Tibial nerve (tissue), 4 donors: ENCODE measurements around the gene AURKA. TPM values are rescaled to one million over a fixed set of nuclear protein-coding genes. Genes with fewer than 3 reads are reported as not detected.
"Not testable (repeated sequence)": the region's sequence is repeated elsewhere in the genome, so short reads cannot be mapped to it uniquely, and the experiment has no call there.

Experiments
- DNase-seq, 2 donors: peaks; one replicate each; pipeline ENCODE4 v3.0.0-alpha.2; 2019; ENCODE audit warnings: low spot score in 2 of 2
- H3K27ac ChIP-seq, 4 donors: fragments of 200-600 bp; sonication (generic) in 3 of 4; one replicate each; pipeline ENCODE4 v1.5.1; 2017 to 2019; ENCODE audit warnings: mild to moderate bottlenecking in 1 of 4
- H3K27me3 ChIP-seq, 2 donors: fragments of 200-600 bp; sonication (generic) in 1 of 2; one replicate each; pipeline versions ENCODE4 v1.5.1 to v1.6.0; 2017 to 2019
- H3K36me3 ChIP-seq, 3 donors: fragments of 200-600 bp; sonication (generic); one replicate each; pipeline ENCODE4 v1.5.1; 2018 to 2019
- H3K4me1 ChIP-seq, 4 donors: fragments of 200-600 bp; sonication (generic) in 3 of 4; one replicate each; pipeline ENCODE4 v1.5.1; 2017 to 2019
- H3K4me3 ChIP-seq, 4 donors: fragments of 200-600 bp; sonication (generic) in 3 of 4; one replicate each; pipeline ENCODE4 v1.5.1; 2017 to 2019; ENCODE audit warnings: mild to moderate bottlenecking in 1 of 4, moderate library complexity in 1 of 4
- H3K9me3 ChIP-seq, 4 donors: fragments of 200-600 bp; sonication (generic) in 3 of 4; one replicate each; pipeline ENCODE4 v1.5.1; 2017 to 2019
- EP300 ChIP-seq, 2 donors: sonication (generic); formaldehyde crosslinking; IDR thresholded peaks; one replicate each; pipeline ENCODE4 v1.6.1; 2017; ENCODE audit warnings: antibody characterized with exemption in 2 of 2, mild to moderate bottlenecking in 1 of 2
- POLR2A ChIP-seq, 2 donors: fragments of 450-650 bp; IDR thresholded peaks; one replicate each; pipeline ENCODE4 v1.6.1; 2017; ENCODE audit warnings: antibody characterized with exemption in 2 of 2, mild to moderate bottlenecking in 2 of 2, moderate library complexity in 2 of 2
- WGBS, 2 donors: methylation state at CpG; one replicate each; pipeline ENCODE4 v1.1.5; 2018; 5-methylcytosine and 5-hydroxymethylcytosine counted together
- total RNA-seq, 4 donors: library from RNA; depleted of rRNA; stranded (reverse); fragments of >200 nt; gene quantifications; one replicate each; pipeline ENCODE4 v1.1.0, GENCODE V29; 2016
- TF ChIP-seq, protein P1 (sequence below), 5 experiments: fragments of 200-600 bp in 3 of 5; fragments of 450-650 bp in 2 of 5; sonication (generic) in 3 of 5; IDR thresholded peaks; one replicate each; pipeline ENCODE4 v1.5.1; 2016 to 2019; ENCODE audit warnings: antibody characterized with exemption in 5 of 5, mild to moderate bottlenecking in 3 of 5, moderate library complexity in 2 of 5

The AURKA gene
- total RNA-seq, 4 donors from 2014 or later = 0.42 to 4.3 (median 1.7) TPM

DNA sequence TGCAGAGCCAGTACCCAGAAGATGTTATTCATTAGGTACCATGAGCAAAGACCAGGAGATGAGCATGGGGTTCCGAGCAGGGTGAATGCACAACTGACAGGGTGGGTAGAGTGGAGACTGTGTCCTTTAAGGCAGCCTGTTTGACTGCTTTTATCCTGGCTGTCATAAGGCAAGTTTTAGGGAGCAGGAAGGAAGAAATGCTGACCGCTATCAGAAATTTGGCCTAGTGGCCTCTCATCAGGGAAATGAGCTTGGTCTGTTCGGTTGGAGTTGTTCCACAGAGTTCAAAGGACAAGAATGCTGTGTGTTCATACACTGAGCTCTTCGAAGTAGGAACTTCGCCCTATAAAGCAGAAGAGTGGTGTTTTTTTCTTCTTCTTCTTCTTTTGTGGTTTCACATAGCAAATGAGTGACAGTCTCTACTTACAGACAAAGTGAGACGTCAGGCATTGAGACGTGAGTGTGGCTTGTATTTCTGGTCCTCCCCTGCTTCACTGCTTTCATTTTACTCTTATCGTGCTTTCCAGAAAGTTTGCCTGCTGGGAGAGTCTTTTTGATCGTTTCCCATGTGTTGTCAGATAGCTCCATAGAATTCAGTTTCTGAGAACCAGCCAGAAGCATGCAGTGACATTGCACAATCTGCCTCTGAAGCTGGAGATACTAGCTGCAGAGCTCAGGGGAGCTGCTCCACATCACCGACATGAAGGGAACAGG lies 19.9 kb upstream of the AURKA start, which contains the start of gene CASS4:
CASS4 (plus strand) TSS at position 502 of the 714 bp plus-strand sequence; CDS start at position 701, 199 bp downstream.
- DNase-seq = peak in 1 of 2 donors; percentile 30
- WGBS, 2 donors = 13 to 36% methylated on average over 10 of the region's 10 CpGs
- no peaks in the 10 kb centered on the region for H3K27me3 ChIP-seq
- peak within 1 kb of the TSS in 3 of 4 donors; percentile 6 to 38 (median 26) for H3K4me3 ChIP-seq
- TF ChIP-seq EP300 (IDR thresholded peaks at IDR 0.05) = peak in 1 of 2 donors; percentile 65
- TF ChIP-seq, protein P1, sequence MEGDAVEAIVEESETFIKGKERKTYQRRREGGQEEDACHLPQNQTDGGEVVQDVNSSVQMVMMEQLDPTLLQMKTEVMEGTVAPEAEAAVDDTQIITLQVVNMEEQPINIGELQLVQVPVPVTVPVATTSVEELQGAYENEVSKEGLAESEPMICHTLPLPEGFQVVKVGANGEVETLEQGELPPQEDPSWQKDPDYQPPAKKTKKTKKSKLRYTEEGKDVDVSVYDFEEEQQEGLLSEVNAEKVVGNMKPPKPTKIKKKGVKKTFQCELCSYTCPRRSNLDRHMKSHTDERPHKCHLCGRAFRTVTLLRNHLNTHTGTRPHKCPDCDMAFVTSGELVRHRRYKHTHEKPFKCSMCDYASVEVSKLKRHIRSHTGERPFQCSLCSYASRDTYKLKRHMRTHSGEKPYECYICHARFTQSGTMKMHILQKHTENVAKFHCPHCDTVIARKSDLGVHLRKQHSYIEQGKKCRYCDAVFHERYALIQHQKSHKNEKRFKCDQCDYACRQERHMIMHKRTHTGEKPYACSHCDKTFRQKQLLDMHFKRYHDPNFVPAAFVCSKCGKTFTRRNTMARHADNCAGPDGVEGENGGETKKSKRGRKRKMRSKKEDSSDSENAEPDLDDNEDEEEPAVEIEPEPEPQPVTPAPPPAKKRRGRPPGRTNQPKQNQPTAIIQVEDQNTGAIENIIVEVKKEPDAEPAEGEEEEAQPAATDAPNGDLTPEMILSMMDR (IDR thresholded peaks at IDR 0.05) = no peak
- H3K4me1 ChIP-seq = peaks cover 0 to 20% (median 5%) of the 10 kb centered on the region in 4 donors
- peak within 1 kb of the TSS in 3 of 4 donors; percentile 60 to 80 (median 73) for H3K27ac ChIP-seq
- no peaks in the 10 kb centered on the region for H3K9me3 ChIP-seq
- peaks cover 0 to 25% (median 0%) of the 10 kb centered on the region in 3 donors for H3K36me3 ChIP-seq

DNA sequence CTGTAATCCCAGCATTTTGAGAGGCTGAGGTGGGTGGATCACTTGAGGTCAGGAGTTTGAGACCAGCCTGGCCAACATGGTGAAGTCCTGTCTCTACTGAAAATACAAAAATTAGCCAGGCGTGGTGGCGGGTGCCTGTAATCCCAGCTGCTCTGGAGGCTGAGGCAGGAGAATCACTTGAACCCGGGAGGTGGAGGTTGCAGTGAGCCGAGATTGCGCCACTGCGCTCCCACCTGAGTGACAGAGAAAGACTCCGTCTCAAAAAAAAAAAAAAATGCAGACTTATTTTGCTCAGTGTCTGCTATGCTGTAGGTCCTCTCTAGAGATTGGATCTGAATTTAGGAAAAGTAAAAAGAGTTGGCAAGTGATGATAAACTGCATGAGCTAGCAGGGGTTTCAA lies 19.3 kb upstream of the AURKA start:
- not testable (repeated sequence) for H3K27me3 ChIP-seq, DNase-seq, H3K4me3 ChIP-seq, H3K9me3 ChIP-seq
- 92 to 93% methylated on average over 7 of the region's 7 CpGs for WGBS, 2 donors
- Histone ChIP-seq H3K4me1 (peaks cover 0 to 20% (median 5%) of the 10 kb centered on the region in 4 donors), H3K27ac (peak overlapping the region in 3 of 4 donors; percentile 60 to 80 (median 73)), H3K36me3 (peaks cover 0 to 32% (median 0%) of the 10 kb centered on the region in 3 donors)

DNA sequence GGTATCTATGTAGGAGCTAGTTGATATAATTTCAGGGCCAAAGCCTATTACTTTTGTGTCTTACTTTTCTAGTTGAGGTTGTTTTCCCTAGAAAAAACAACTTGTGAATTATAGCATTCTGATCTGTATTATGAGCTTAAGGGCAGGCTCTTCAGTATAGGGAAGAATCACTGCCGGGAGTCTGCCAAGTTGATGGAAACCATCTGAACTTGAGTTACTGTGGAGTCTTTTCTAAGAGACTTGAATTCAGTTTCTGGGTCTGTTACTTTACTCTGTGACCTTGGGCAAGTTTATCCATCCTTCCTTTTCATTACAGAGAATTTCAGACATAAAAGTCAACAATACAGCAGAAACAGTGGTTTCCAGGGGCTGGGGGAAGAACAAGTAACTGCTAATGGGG lies 17.9 kb upstream of the AURKA start:
- H3K27me3 ChIP-seq = no peaks in the 10 kb centered on the region
- H3K4me3 ChIP-seq = no peak overlapping the region
- no peak overlapping the region for H3K27ac ChIP-seq

DNA sequence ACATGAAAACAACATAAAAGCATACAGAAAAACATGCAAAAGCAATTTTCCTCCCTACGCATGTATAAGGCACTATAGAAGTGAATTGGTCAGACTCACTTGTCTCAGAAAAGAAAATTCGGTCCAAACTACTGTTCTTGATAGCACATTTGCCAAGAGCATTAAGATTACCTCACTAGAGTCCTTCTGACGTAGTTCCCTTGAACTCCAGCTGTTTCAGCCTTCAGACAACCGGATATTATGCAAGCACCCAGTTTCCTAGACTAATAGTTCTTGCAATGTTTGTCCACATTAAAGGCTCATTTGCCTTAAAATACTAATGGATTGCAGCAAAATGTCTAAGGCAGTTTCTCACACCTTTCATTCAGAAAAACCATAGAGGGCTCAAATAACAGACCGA lies 17.5 kb upstream of the AURKA start:
- peak; percentile 23 to 60 for TF ChIP-seq EP300 (IDR thresholded peaks at IDR 0.05)
- TF ChIP-seq POLR2A (IDR thresholded peaks at IDR 0.05) = no peak
- TF ChIP-seq, protein P1 (IDR thresholded peaks at IDR 0.05) = no peak
- 86 to 91% methylated on average over 5 of the region's 5 CpGs for WGBS, 2 donors
- H3K27ac ChIP-seq = no peak overlapping the region
- H3K9me3 ChIP-seq = no peaks in the 10 kb centered on the region
- no peak for DNase-seq
- no peaks in the 10 kb centered on the region for H3K27me3 ChIP-seq
- H3K4me3 ChIP-seq = no peak overlapping the region
- H3K4me1 ChIP-seq = peaks cover 0 to 20% (median 5%) of the 10 kb centered on the region in 4 donors
- peaks cover 0 to 49% (median 0%) of the 10 kb centered on the region in 3 donors for H3K36me3 ChIP-seq

More for the DNA sequence above, 17.9 kb upstream of the AURKA start:
- TF ChIP-seq EP300 (IDR thresholded peaks at IDR 0.05) = no peak
- TF ChIP-seq, protein P1 (IDR thresholded peaks at IDR 0.05) = no peak
- TF ChIP-seq POLR2A (IDR thresholded peaks at IDR 0.05) = no peak
- no peaks in the 10 kb centered on the region for H3K9me3 ChIP-seq
- H3K4me1 ChIP-seq = peaks cover 0 to 20% (median 5%) of the 10 kb centered on the region in 4 donors
- peaks cover 0 to 45% (median 0%) of the 10 kb centered on the region in 3 donors for H3K36me3 ChIP-seq
- DNase-seq = no peak
- WGBS, 2 donors = 64 to 67% methylated on average over 1 of the region's 1 CpG

DNA sequence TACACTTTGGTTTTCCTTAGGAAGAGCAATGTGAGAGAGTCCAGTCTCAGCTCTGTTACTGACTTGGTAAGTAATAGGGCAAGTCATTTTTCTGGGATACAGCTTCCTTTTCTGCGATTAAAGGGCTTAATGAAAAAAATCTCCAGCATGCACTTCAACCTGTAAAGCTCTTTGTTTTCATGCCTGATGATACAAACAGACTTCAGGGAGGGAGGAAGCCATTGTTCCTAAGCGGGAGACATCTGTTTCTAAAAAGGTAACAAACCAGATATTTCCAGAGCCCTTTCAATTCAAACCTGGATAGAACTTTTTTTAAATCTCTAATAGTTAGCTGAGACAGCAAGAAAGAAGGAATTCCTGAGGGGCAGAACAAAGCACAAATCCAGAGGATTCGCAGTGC lies 14.9 kb upstream of the AURKA start:
- no peaks in the 10 kb centered on the region for H3K9me3 ChIP-seq
- peaks cover 0 to 75% (median 9%) of the 10 kb centered on the region in 3 donors for H3K36me3 ChIP-seq
- H3K27ac ChIP-seq = no peak overlapping the region
- whole genome bisulfite sequencing, 2 donors = 87 to 90% methylated on average over 3 of the region's 3 CpGs
- no peak for DNase-seq
- peaks cover 0 to 11% (median 5%) of the 10 kb centered on the region in 4 donors for H3K4me1 ChIP-seq
- H3K4me3 ChIP-seq = no peak overlapping the region
- TF ChIP-seq POLR2A (IDR thresholded peaks at IDR 0.05) (no peak), EP300 (IDR thresholded peaks at IDR 0.05) (no peak)
- TF ChIP-seq, protein P1 (IDR thresholded peaks at IDR 0.05) = no peak
- no peaks in the 10 kb centered on the region for H3K27me3 ChIP-seq

DNA sequence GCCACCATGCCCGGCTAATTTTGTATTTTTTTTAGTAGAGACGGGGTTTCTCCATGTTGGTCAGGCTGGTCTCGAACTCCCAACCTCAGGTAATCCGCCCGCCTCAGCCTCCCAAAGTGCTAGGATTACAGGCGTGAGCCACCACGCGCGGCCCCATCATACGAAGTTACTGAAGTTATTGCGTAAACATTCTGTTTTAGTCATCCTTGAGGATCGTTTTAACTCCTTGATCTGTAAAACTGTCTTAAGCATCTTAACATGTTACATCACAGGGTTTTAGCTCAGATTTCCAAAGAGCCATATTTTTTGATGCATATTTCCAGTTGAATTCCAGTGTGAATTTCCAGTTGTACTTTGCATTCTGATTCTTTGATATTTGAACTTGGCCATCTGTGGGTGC lies 13.3 kb upstream of the AURKA start:
- not testable (repeated sequence) for H3K27ac ChIP-seq, H3K4me3 ChIP-seq, H3K27me3 ChIP-seq, H3K9me3 ChIP-seq, H3K4me1 ChIP-seq, DNase-seq
- peaks cover 0 to 86% (median 9%) of the 10 kb centered on the region in 3 donors for H3K36me3 ChIP-seq
- WGBS, 2 donors = 91% methylated on average over 12 of the region's 12 CpGs
